Right lobe of liver (tissue), 6 donors: ENCODE data around the gene EPOP. TPM values are rescaled to one million over a fixed set of nuclear protein-coding genes. Genes with fewer than 3 reads are reported as not detected.

Source experiments
- ATAC-seq, 4 donors: fragments of 200-7000 bp; cut with Tn5 transposase; one replicate each; pipeline ENCODE4 v1.9.1; 2020; ENCODE audit warnings: mild to moderate bottlenecking in 4 of 4, moderate library complexity in 4 of 4
- DNase-seq, 3 donors: peaks; one replicate each; pipeline ENCODE4 v3.0.0-alpha.2; 2020
- H3K27ac ChIP-seq, 3 donors: fragments of 200-600 bp; one replicate each; pipeline ENCODE4 v1.8.0; 2022
- H3K27me3 ChIP-seq, 2 donors: fragments of 200-600 bp; one replicate each; pipeline ENCODE4 v1.8.0; 2022
- H3K36me3 ChIP-seq, 4 donors: fragments of 200-600 bp; sonication (generic) in 1 of 4; one replicate each; pipeline versions ENCODE4 v1.5.1 to v1.8.0; 2017 to 2022; ENCODE audit warnings: control low read depth in 1 of 4
- H3K4me1 ChIP-seq, 4 donors: fragments of 200-600 bp; sonication (generic) in 1 of 4; one replicate each; pipeline versions ENCODE4 v1.5.1 to v1.8.0; 2017 to 2022; ENCODE audit warnings: control low read depth in 1 of 4
- H3K4me3 ChIP-seq, 3 donors: fragments of 200-600 bp; one replicate each; pipeline ENCODE4 v1.8.0; 2022
- H3K9me3 ChIP-seq, 4 donors: fragments of 200-600 bp; sonication (generic) in 1 of 4; one replicate each; pipeline versions ENCODE4 v1.5.1 to v1.8.0; 2017 to 2022; ENCODE audit warnings: control low read depth in 1 of 4
- POLR2A ChIP-seq: fragments of 450-650 bp; IDR thresholded peaks from one replicate; pipeline ENCODE4 v1.6.1; 2017; ENCODE audit warnings: antibody characterized with exemption, mild to moderate bottlenecking
- WGBS: methylation state at CpG from one replicate; pipeline ENCODE4 v1.1.6; 2018; ENCODE audit warnings: low coverage, low lambda C conversion rate; ENCODE audit not compliant: insufficient coverage; ENCODE audit errors: missing lambda C conversion rate; 5-methylcytosine and 5-hydroxymethylcytosine counted together
- intact Hi-C, 2 donors: fragments of 100-400 bp; cut with DNase I; formaldehyde crosslinking; loops; one replicate each; pipeline versions ENCODE4 v1.11.2 to v1.14.1; 2022
- total RNA-seq, 6 experiments: library from RNA; depleted of rRNA in 2 of 6; stranded (reverse); fragments of >200 nt in 2 of 6; fragmentation: NEBNext Ultra II Directional in 3 of 6; extraction: Animal tissue kit (Norgen Biotek cat#: 25700) in 3 of 6; gene quantifications; one replicate each; pipeline versions ENCODE4 v1.1.0 to v1.2.4, GENCODE V29; 2016 to 2023
- TF ChIP-seq, protein P1 (sequence below), 4 donors: fragments of 200-600 bp in 3 of 4; fragments of 450-650 bp in 1 of 4; IDR thresholded peaks; one replicate each; pipeline versions ENCODE4 v1.5.1 to v1.8.0; 2016 to 2022; ENCODE audit warnings: antibody characterized with exemption in 4 of 4, mild to moderate bottlenecking in 2 of 4
- donor health status: DM: no; HTN: yes; CAD: no.
- donor health status: DM: no; HTN: no; CAD: no.
- donor health status: DM: no; HTN: no; CAD: no.
- donor health status: DM: no; HTN: yes; CAD: no.
- donor health status: DM: no; HTN: yes; CAD: no.

EPOP gene
- total RNA-seq, 6 experiments from 2014 or later, result 1.1 to 6.0 (median 3.0) TPM

DNA sequence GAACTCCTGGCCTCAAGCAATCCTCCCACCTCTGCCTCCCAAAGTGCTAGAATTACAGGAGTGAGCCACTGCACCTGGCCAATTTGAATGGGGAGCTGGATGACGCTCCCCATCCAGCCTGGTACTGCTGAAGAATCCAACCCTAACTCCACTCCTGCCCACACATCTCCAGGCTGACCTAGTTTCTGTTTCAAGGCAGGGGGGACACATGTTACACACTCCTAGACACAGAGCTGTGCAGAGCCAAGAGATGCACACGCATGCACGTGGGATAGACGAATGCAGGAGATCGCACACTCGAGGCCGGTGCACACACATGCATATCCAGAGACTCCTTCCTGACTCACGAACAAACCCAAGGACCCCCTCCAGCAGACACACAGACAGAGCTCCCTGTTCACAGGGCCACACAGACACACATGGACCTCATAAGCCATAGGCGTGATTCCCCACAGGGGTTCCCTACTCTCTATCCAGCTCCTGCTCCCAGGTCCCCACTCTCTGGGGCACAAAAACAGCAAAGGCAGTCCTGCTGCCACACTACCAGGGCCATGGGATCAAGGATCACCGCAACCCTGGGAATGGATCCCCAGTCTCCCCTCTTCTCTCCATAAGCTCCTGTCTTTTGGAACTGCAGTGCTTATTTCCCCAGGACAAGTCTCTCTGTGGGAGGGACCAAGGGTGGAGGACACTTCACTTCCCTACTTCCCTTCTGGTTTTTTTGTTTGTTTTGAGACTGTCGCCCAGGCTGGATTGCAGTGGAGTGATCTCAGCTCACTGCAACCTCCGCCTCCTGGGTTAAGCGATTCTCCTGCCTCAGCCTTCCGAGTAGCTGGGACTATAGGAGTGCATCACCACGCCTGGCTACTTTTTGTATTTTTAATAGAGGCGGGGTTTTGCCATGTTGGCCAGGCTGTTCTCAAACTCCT is 14.4 kb downstream of the EPOP start:
- Histone ChIP-seq H3K36me3 (no peaks in the 10 kb centered on the region), H3K27ac (no peak overlapping the region), H3K4me3 (no peak overlapping the region), H3K9me3 (no peaks in the 10 kb centered on the region), H3K4me1 (no peaks in the 10 kb centered on the region), H3K27me3 (no peaks in the 10 kb centered on the region)
- WGBS, result 74% methylated on average over 12 of the region's 16 CpGs
- intact Hi-C loops, result loop anchor here in 1 of 2 donors (10.0 kb wide), 1 partner anchor 76 kb away; no protein-coding TSS in a partner anchor
- DNase-seq (no peak), ATAC-seq (peak in 1 of 4 donors; percentile 22)
- TF ChIP-seq POLR2A, result no peak
- TF ChIP-seq, protein P1, sequence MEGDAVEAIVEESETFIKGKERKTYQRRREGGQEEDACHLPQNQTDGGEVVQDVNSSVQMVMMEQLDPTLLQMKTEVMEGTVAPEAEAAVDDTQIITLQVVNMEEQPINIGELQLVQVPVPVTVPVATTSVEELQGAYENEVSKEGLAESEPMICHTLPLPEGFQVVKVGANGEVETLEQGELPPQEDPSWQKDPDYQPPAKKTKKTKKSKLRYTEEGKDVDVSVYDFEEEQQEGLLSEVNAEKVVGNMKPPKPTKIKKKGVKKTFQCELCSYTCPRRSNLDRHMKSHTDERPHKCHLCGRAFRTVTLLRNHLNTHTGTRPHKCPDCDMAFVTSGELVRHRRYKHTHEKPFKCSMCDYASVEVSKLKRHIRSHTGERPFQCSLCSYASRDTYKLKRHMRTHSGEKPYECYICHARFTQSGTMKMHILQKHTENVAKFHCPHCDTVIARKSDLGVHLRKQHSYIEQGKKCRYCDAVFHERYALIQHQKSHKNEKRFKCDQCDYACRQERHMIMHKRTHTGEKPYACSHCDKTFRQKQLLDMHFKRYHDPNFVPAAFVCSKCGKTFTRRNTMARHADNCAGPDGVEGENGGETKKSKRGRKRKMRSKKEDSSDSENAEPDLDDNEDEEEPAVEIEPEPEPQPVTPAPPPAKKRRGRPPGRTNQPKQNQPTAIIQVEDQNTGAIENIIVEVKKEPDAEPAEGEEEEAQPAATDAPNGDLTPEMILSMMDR (IDR thresholded peaks at IDR 0.05), result no peak

DNA sequence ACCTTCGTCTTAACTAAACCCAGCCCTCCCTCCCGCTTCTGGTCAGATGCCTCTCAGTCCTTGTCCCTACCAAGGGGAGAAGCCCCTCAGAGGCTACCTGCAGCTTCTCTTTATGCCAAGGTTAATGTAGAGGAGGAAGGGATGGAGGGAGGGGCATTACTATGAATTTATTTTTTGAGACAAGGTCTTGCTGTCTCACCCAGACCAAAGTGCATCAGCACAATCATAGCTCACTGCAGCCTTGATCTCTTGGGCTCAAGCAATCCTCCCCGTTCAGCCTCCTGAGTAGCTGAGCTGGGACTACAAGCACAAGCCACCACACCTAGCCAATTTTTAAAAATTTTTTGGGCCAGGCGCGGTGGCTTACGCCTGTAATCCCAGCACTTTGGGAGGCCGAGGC is 15.3 kb downstream of the EPOP start:
- no peak for TF ChIP-seq POLR2A
- TF ChIP-seq, protein P1 (IDR thresholded peaks at IDR 0.05), result no peak
- intact Hi-C loops, result loop anchor here in 1 of 2 donors (5.0 kb wide), 1 partner anchor 167 kb away; no protein-coding TSS in a partner anchor
- ATAC-seq (no peak), DNase-seq (peak in 1 of 3 donors; percentile 9)
- H3K4me1 ChIP-seq, result no peaks in the 10 kb centered on the region
- H3K4me3 ChIP-seq, result no peak overlapping the region
- H3K9me3 ChIP-seq, result no peaks in the 10 kb centered on the region
- no peak overlapping the region for H3K27ac ChIP-seq
- WGBS, result 94% methylated on average over 4 of the region's 7 CpGs
- no peaks in the 10 kb centered on the region for H3K36me3 ChIP-seq
- H3K27me3 ChIP-seq, result no peaks in the 10 kb centered on the region

DNA sequence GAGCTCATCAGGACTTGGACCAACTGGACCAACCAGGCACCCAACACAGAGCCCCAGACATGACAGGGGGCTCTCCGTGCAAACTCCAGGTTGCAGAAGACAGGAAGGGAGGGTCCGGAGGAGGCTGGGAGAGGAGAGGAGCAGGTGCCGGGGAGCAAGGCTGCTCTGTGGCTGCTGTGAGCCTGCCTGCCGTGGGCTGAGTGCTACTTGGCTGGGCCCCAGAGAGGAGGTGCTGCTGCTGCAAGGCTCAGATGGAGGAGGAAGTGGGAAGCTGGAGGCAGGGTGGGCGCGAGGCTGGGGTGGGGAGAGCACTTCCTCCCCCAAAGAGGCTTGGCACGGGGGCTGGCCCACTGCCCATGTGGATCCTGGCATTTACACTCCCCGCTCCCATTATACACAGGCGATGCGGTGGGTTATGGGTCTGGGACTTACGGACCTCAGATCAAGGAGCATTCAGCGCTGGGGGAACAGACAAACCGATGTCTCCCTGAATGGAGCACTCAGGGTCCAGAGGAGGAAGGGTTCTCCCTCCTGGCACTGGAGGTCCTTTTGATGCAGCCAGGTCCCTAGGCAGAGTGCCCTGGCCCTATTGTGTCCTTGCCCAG is 15.9 kb downstream of the EPOP start:
- no peaks in the 10 kb centered on the region for H3K36me3 ChIP-seq
- H3K27ac ChIP-seq, result no peak overlapping the region
- no peak overlapping the region for H3K4me3 ChIP-seq
- peak in 1 of 4 donors; percentile 3 for ATAC-seq
- 55% methylated on average over 5 of the region's 13 CpGs for WGBS
- intact Hi-C loops, result loop anchor here in 1 of 2 donors (5.0 kb wide), 1 partner anchor 167 kb away; no protein-coding TSS in a partner anchor
- no peaks in the 10 kb centered on the region for H3K27me3 ChIP-seq
- H3K9me3 ChIP-seq, result no peaks in the 10 kb centered on the region
- TF ChIP-seq, protein P1 (IDR thresholded peaks at IDR 0.05), result no peak
- TF ChIP-seq POLR2A, result no peak
- peak in 1 of 3 donors; percentile 51 for DNase-seq
- H3K4me1 ChIP-seq, result no peaks in the 10 kb centered on the region

DNA sequence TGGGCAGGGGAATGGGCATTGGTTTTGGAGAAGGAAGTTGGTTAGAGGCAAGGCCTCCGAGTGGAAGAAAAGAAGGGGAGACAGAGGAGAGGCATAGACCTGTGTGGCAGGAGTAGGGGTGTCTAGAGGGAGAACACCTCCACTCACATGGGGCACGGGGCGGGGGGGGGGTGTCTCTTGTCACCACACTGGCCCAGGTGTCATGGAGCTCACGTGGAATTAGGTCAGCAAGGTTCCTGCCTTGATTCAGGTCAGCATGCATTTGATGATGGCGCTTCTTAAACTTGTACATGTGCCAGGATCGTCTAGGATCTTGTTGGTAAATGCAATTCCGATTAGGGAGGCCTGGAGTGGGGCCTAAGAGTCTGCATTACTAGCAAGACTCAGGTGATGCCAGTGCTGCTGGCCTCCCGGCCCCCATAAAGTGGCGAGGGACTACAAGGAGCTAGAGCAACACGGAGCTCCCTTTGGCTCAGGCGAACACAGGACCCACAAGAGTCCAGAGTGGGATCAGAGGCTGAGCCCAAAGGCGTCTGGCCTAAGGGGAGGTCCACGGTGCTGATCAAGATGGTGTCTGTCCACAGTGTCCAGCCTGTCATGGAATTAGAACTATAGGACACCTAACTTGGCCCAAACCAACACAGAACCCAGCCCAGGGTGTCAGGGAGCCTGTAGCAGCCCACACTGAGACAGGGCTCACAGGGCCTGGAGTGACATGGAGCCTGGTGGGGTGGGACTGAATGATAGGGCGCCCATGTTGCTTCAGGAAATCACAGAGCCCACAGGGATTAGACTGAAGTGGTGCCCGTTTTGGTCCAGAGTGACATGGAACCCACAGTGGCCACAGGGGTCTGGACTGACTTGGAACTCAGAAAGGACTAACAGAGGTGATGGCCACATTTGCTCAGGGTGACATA is 16.7 kb downstream of the EPOP start:
- no peaks in the 10 kb centered on the region for H3K27me3 ChIP-seq
- H3K27ac ChIP-seq, result no peak overlapping the region
- no peaks in the 10 kb centered on the region for H3K9me3 ChIP-seq
- H3K36me3 ChIP-seq, result no peaks in the 10 kb centered on the region
- TF ChIP-seq, protein P1 (IDR thresholded peaks at IDR 0.05), result no peak
- TF ChIP-seq POLR2A, result no peak
- ATAC-seq (no peak), DNase-seq (peak in 1 of 3 donors; percentile 39)
- no peaks in the 10 kb centered on the region for H3K4me1 ChIP-seq
- intact Hi-C loops, result loop anchor here in 1 of 2 donors (5.0 kb wide), 1 partner anchor 166 kb away; no protein-coding TSS in a partner anchor
- no peak overlapping the region for H3K4me3 ChIP-seq
- WGBS, result 52% methylated on average over 2 of the region's 15 CpGs
